IPS-11a (cell line): ENCODE measurements around the gene KIF21B.
"Not testable (repeated sequence)": the region's sequence is repeated elsewhere in the genome, so short reads cannot be mapped to it uniquely, and the experiment has no call there.

Source experiments
- H3K4me3 ChIP-seq: one replicate; pipeline ENCODE4 v1.5.1; 2013; ENCODE audit warnings: low read depth, low read length, control low read depth

KIF21B gene

GRCh38 chr1:200949626-200950025 is 73.9 kb downstream of the KIF21B start:
- no peak overlapping the region for H3K4me3 ChIP-seq

GRCh38 chr1:200947059-200947566 is 76.4 kb downstream of the KIF21B start:
- no peak overlapping the region for H3K4me3 ChIP-seq

GRCh38 chr1:200945111-200945510 is 78.4 kb downstream of the KIF21B start:
- no peak overlapping the region for H3K4me3 ChIP-seq

GRCh38 chr1:200938955-200939354 is 84.6 kb downstream of the KIF21B start:
- H3K4me3 ChIP-seq: no peak overlapping the region

GRCh38 chr1:200935286-200935962 is 88.1 kb downstream of the KIF21B start:
- not testable (repeated sequence) for H3K4me3 ChIP-seq

GRCh38 chr1:200934676-200935245 is 88.8 kb downstream of the KIF21B start:
- H3K4me3 ChIP-seq: no peak overlapping the region

GRCh38 chr1:200931776-200932175 is 91.7 kb downstream of the KIF21B start:
- no peak overlapping the region for H3K4me3 ChIP-seq

GRCh38 chr1:200930285-200930684 is 93.2 kb downstream of the KIF21B start:
- not testable (repeated sequence) for H3K4me3 ChIP-seq

GRCh38 chr1:200929530-200930278 is 93.8 kb downstream of the KIF21B start:
- no peak overlapping the region for H3K4me3 ChIP-seq

GRCh38 chr1:200925831-200926230 is 97.7 kb downstream of the KIF21B start:
- H3K4me3 ChIP-seq: no peak overlapping the region

GRCh38 chr1:200923601-200924000 is 99.9 kb downstream of the KIF21B start:
- H3K4me3 ChIP-seq: no peak overlapping the region

- no peak overlapping the region for H3K4me3 ChIP-seq
These were observed 101.1 kb downstream of the KIF21B start for GRCh38 chr1:200922406-200922805.

GRCh38 chr1:200921571-200922110 is 101.9 kb downstream of the KIF21B start:
- H3K4me3 ChIP-seq: no peak overlapping the region
